ENCODE results near the gene DNAH3.

DNA sequence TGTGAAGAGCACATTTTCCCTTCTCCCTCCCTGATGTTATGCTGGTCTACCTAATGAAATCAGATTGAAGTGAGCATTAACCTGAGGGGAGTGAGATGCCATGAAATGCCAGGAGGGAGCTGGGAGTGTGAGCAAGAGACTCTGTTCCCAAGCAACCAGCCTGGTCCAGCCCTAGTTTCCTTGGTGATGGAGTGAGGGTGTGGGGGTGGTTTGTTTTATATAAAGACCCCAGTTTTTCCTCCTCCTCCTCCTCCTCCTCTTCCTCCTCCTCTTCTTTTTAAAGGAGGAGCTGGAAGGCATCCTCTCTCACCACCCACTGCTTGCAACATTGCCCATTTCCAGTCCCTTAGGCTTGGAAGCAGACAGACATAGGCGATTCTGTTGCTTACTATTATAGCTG, 97.1 kb downstream of the DNAH3 start:
- no peak for TF ChIP-seq CTCF (IDR thresholded peaks at IDR 0.05)
- no peak for TF ChIP-seq POLR2A (IDR thresholded peaks at IDR 0.05)
